GM21447 (cell line): ENCODE data around the gene UBAP2.

Experiments
- ATAC-seq: cut with Tn5 transposase; IDR thresholded peaks from one replicate; pipeline ENCODE4 v1.9.1; 2021; ENCODE audit not compliant: unreplicated experiment

Gene UBAP2

GRCh38 chr9:34048727-34049629 is at the start of gene UBAP2:
Gene UBAP2 (minus strand): TSS chr9:34048887. CDS start chr9:34017148, 31,739 bp downstream.
- peak; percentile 72 for ATAC-seq

GRCh38 chr9:34098307-34098706 is 49.6 kb upstream of the UBAP2 start:
- peak; percentile 46 for ATAC-seq

- peak; percentile 62 for ATAC-seq
These were observed 49.2 kb upstream of the UBAP2 start for GRCh38 chr9:34097865-34098264.

GRCh38 chr9:34096751-34097150 is 48.1 kb upstream of the UBAP2 start:
- ATAC-seq = no peak

- ATAC-seq = no peak
These were observed 44.9 kb upstream of the UBAP2 start for GRCh38 chr9:34093578-34093977.

- no peak for ATAC-seq
These were observed 40.6 kb upstream of the UBAP2 start for GRCh38 chr9:34089311-34089710.

- ATAC-seq = no peak
These were observed 38.7 kb upstream of the UBAP2 start for GRCh38 chr9:34087370-34087769.

- ATAC-seq = no peak
These were observed 38.2 kb upstream of the UBAP2 start for GRCh38 chr9:34086864-34087263.

- no peak for ATAC-seq
These were observed 37.2 kb upstream of the UBAP2 start for GRCh38 chr9:34085581-34086500.

GRCh38 chr9:34084562-34084961 is 35.9 kb upstream of the UBAP2 start:
- no peak for ATAC-seq

GRCh38 chr9:34079181-34079580 is 30.5 kb upstream of the UBAP2 start:
- ATAC-seq = no peak

- no peak for ATAC-seq
These were observed 24.3 kb upstream of the UBAP2 start for GRCh38 chr9:34072868-34073590.

GRCh38 chr9:34072410-34072809 is 23.7 kb upstream of the UBAP2 start:
- ATAC-seq = no peak

- no peak for ATAC-seq
These were observed 22.1 kb upstream of the UBAP2 start for GRCh38 chr9:34070606-34071324.

GRCh38 chr9:34069831-34070230 is 21.1 kb upstream of the UBAP2 start:
- no peak for ATAC-seq

- ATAC-seq = no peak
These were observed 16.9 kb upstream of the UBAP2 start for GRCh38 chr9:34065541-34065940.

GRCh38 chr9:34059954-34060353 is 11.3 kb upstream of the UBAP2 start:
- ATAC-seq = no peak

GRCh38 chr9:34059281-34059680 is 10.6 kb upstream of the UBAP2 start:
- ATAC-seq = no peak

- ATAC-seq = no peak
These were observed 1.1 kb upstream of the UBAP2 start for GRCh38 chr9:34049630-34050384.
